Liver (tissue), 3 donors: Measurements from ENCODE around the gene DNASE2.

Experiments
- EGR1 ChIP-seq, 2 donors: IDR thresholded peaks; 2 replicates each; pipeline ENCODE4 v1.6.1; 2016 to 2018; ENCODE audit warnings: antibody characterized with exemption in 2 of 2, low read depth in 2 of 2
- JUND ChIP-seq, 2 donors: IDR thresholded peaks; 2 replicates each; pipeline ENCODE4 v1.6.1; 2016; ENCODE audit warnings: antibody characterized with exemption in 2 of 2
- RAD21 ChIP-seq, 2 donors: IDR thresholded peaks; 2 replicates each; pipeline ENCODE4 v1.6.1; 2016; ENCODE audit warnings: antibody characterized with exemption in 2 of 2, mild to moderate bottlenecking in 2 of 2
- RXRA ChIP-seq, 2 donors: IDR thresholded peaks; 2 replicates each; pipeline ENCODE4 v1.6.1; 2017 to 2018; ENCODE audit warnings: antibody characterized with exemption in 2 of 2, mild to moderate bottlenecking in 1 of 2
- TAF1 ChIP-seq: conservative IDR thresholded peaks from 2 replicates; pipeline ENCODE4 v1.6.1; 2016; ENCODE audit warnings: antibody characterized with exemption, mild to moderate bottlenecking
- YY1 ChIP-seq: IDR thresholded peaks from 2 replicates; pipeline ENCODE4 v1.6.1; 2016; ENCODE audit warnings: antibody characterized with exemption, mild to moderate bottlenecking
- TF ChIP-seq, protein P1 (sequence below): fragments of 150-350 bp; IDR thresholded peaks from 2 replicates; pipeline ENCODE4 v1.5.1; 2017; ENCODE audit warnings: improper control_type of control experiment, low read depth, low read length; ENCODE audit not compliant: missing input control
- TF ChIP-seq, protein P2 (sequence below): IDR thresholded peaks from 2 replicates; pipeline ENCODE4 v1.6.1; 2016; ENCODE audit warnings: antibody characterized with exemption, mild to moderate bottlenecking
- TF ChIP-seq, protein P3 (sequence below): IDR thresholded peaks from 2 replicates; pipeline ENCODE4 v1.6.1; 2016; ENCODE audit warnings: antibody characterized with exemption
- TF ChIP-seq, protein P4 (sequence below): IDR thresholded peaks from 2 replicates; pipeline ENCODE4 v1.6.1; 2016; ENCODE audit warnings: antibody characterized with exemption
- TF ChIP-seq, protein P5 (sequence below): IDR thresholded peaks from 2 replicates; pipeline ENCODE4 v1.6.1; 2016; ENCODE audit warnings: antibody characterized with exemption
- donor health status: healthy.
- donor health status: healthy.

DNA sequence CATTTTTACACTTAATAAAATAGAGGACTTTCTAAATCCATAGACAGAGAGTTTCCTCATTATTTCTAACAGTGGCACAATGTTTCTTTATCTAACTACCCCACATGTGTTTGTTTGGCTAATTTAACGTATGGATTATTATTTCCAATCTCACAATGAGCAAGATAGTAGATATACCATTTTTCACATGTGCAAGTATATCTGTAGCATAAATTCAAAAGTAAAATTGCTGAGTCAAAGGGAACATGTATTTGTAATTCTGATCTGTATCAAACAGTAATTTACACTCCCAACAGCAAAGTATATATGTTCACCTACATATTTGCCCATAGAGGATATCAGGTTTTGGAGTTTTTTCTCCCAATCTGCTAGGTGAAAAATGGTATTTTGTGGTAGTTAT is 24.6 kb downstream of the DNASE2 start:
- TF ChIP-seq, protein P1, sequence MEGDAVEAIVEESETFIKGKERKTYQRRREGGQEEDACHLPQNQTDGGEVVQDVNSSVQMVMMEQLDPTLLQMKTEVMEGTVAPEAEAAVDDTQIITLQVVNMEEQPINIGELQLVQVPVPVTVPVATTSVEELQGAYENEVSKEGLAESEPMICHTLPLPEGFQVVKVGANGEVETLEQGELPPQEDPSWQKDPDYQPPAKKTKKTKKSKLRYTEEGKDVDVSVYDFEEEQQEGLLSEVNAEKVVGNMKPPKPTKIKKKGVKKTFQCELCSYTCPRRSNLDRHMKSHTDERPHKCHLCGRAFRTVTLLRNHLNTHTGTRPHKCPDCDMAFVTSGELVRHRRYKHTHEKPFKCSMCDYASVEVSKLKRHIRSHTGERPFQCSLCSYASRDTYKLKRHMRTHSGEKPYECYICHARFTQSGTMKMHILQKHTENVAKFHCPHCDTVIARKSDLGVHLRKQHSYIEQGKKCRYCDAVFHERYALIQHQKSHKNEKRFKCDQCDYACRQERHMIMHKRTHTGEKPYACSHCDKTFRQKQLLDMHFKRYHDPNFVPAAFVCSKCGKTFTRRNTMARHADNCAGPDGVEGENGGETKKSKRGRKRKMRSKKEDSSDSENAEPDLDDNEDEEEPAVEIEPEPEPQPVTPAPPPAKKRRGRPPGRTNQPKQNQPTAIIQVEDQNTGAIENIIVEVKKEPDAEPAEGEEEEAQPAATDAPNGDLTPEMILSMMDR = no peak
- TF ChIP-seq JUND (IDR thresholded peaks at IDR 0.05) (no peak), TAF1 (no peak), EGR1 (IDR thresholded peaks at IDR 0.05; ENCODE audit: low read depth in 2 of 2) (no peak), RXRA (IDR thresholded peaks at IDR 0.05) (no peak), RAD21 (IDR thresholded peaks at IDR 0.05) (no peak), YY1 (no peak)
- TF ChIP-seq, protein P2, sequence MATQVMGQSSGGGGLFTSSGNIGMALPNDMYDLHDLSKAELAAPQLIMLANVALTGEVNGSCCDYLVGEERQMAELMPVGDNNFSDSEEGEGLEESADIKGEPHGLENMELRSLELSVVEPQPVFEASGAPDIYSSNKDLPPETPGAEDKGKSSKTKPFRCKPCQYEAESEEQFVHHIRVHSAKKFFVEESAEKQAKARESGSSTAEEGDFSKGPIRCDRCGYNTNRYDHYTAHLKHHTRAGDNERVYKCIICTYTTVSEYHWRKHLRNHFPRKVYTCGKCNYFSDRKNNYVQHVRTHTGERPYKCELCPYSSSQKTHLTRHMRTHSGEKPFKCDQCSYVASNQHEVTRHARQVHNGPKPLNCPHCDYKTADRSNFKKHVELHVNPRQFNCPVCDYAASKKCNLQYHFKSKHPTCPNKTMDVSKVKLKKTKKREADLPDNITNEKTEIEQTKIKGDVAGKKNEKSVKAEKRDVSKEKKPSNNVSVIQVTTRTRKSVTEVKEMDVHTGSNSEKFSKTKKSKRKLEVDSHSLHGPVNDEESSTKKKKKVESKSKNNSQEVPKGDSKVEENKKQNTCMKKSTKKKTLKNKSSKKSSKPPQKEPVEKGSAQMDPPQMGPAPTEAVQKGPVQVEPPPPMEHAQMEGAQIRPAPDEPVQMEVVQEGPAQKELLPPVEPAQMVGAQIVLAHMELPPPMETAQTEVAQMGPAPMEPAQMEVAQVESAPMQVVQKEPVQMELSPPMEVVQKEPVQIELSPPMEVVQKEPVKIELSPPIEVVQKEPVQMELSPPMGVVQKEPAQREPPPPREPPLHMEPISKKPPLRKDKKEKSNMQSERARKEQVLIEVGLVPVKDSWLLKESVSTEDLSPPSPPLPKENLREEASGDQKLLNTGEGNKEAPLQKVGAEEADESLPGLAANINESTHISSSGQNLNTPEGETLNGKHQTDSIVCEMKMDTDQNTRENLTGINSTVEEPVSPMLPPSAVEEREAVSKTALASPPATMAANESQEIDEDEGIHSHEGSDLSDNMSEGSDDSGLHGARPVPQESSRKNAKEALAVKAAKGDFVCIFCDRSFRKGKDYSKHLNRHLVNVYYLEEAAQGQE = no peak
- TF ChIP-seq, protein P3, sequence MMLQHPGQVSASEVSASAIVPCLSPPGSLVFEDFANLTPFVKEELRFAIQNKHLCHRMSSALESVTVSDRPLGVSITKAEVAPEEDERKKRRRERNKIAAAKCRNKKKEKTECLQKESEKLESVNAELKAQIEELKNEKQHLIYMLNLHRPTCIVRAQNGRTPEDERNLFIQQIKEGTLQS = no peak
- TF ChIP-seq, protein P4, sequence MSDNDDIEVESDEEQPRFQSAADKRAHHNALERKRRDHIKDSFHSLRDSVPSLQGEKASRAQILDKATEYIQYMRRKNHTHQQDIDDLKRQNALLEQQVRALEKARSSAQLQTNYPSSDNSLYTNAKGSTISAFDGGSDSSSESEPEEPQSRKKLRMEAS = no peak
- TF ChIP-seq, protein P5, sequence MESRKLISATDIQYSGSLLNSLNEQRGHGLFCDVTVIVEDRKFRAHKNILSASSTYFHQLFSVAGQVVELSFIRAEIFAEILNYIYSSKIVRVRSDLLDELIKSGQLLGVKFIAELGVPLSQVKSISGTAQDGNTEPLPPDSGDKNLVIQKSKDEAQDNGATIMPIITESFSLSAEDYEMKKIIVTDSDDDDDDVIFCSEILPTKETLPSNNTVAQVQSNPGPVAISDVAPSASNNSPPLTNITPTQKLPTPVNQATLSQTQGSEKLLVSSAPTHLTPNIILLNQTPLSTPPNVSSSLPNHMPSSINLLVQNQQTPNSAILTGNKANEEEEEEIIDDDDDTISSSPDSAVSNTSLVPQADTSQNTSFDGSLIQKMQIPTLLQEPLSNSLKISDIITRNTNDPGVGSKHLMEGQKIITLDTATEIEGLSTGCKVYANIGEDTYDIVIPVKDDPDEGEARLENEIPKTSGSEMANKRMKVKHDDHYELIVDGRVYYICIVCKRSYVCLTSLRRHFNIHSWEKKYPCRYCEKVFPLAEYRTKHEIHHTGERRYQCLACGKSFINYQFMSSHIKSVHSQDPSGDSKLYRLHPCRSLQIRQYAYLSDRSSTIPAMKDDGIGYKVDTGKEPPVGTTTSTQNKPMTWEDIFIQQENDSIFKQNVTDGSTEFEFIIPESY = no peak
